ENCODE measurements around the gene TRAPPC3L. TPM values are rescaled to one million over a fixed set of nuclear protein-coding genes. Genes with fewer than 3 reads are reported as not detected.

The TRAPPC3L gene
- total RNA-seq, 1 experiment from 2014 or later = not detected

DNA sequence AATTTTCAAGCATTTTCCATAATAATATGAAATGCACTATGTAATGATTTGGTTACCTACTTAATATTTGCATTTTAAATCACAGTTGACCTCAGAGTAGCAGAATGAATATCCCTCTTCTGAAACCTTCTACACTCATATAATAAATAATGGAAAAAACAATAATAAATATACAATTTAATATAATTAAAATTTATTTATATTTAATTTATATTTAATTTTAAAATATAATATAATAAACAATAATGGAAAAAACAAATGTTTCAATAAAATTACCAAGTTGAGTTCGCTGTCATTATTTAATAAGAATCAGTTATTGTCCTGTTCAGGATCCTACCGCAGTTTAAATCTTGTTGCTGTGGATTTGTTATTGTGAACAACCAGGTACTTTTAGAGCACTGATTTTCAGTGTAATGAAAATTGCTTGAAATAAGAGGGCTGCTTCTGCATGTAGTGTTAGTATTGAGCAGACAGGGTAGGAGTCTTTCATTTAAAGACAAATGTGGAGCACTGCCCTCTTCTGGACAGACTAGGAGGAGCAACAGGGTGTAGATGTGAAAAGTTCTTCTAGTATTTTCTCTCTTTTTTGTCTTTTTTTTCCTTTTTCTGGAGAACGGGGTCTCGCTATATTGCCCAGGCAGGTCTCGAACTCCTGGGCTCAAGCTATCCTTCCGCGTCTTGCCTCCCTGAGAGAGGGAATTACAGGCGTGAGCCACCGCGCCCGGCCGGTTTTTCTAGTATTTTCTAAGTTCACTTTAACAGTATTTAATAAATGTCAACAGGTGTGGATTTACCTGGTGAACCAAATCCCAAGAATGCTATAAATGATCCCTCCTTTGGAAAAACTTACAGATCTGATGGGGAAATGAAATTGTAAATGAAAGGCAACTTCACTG, 13.6 kb downstream of the TRAPPC3L start:
- Histone ChIP-seq H3K27ac (ENCODE audit: insufficient read length, low read depth, low read length) (no peak overlapping the region), H3K23ac (ENCODE audit: insufficient read length, low read depth, low read length) (no peak overlapping the region), H3K4me1 (ENCODE audit: insufficient read depth, low read length) (peaks cover 8% of the 10 kb centered on the region; the same call in 1 of the 2 replicates), H3K23me2 (ENCODE audit: insufficient read length, low read depth, low read length, poor library complexity, severe bottlenecking) (no peaks in the 10 kb centered on the region), H3K18ac (ENCODE audit: insufficient read length, low read depth, low read length) (no peak overlapping the region), H3K56ac (ENCODE audit: insufficient read length, low read depth, low read length) (no peak overlapping the region), H3K14ac (ENCODE audit: insufficient read depth, low read length) (no peak overlapping the region), H2BK15ac (ENCODE audit: low read depth, low read length) (no peak overlapping the region), H4K8ac (replicated peaks; ENCODE audit: insufficient read length, low read depth, low read length) (no peak overlapping the region), H3T11ph (ENCODE audit: low read length) (no peak overlapping the region), H2AFZ (ENCODE audit: low read length) (no peak overlapping the region), H3K9me3 (ENCODE audit: control insufficient read depth, low read depth, low read length) (no peaks in the 10 kb centered on the region), H3K79me1 (ENCODE audit: insufficient read depth, low read depth, low read length, poor library complexity, severe bottlenecking) (no peaks in the 10 kb centered on the region), H4K5ac (ENCODE audit: insufficient read length, low read depth, low read length) (no peak overlapping the region), H2BK12ac (ENCODE audit: insufficient read length, low read depth, low read length) (no peak overlapping the region), H2AK5ac (ENCODE audit: insufficient read length, low read length) (no peak overlapping the region), H4K20me1 (ENCODE audit: control insufficient read depth, insufficient read depth, insufficient read length) (no peaks in the 10 kb centered on the region), H3K4ac (ENCODE audit: low read depth, low read length) (no peak overlapping the region), H2BK120ac (ENCODE audit: low read depth, low read length, poor library complexity, severe bottlenecking) (no peak overlapping the region), H3K4me2 (ENCODE audit: insufficient read depth, insufficient read length, low read length) (no peak overlapping the region), H3K9ac (ENCODE audit: extremely low read depth, insufficient read length, low read length) (no peak overlapping the region), H2BK5ac (ENCODE audit: insufficient read length, low read length) (no peak overlapping the region), H3K79me2 (ENCODE audit: insufficient read depth, low read length) (no peaks in the 10 kb centered on the region), H3K27me3 (ENCODE audit: insufficient read depth, low read length) (no peaks in the 10 kb centered on the region), H2BK20ac (ENCODE audit: low read depth, low read length, poor library complexity, severe bottlenecking) (no peak overlapping the region), H4K91ac (ENCODE audit: insufficient read length, low read depth, low read length) (no peak overlapping the region)
- H3K4me1 Mint-ChIP-seq = peaks cover 39 to 43% of the 10 kb centered on the region in 2 experiments
- H3K4me3 Mint-ChIP-seq = no peak overlapping the region
- H3K27me3 Mint-ChIP-seq (ENCODE audit: low read depth) = no peaks in the 10 kb centered on the region
- no CpG with 5 or more reads among the region's 12 CpGs for WGBS (ENCODE audit: extremely low coverage, insufficient read length, low lambda C conversion rate)
- no peak overlapping the region for H3K27ac Mint-ChIP-seq
- H3K9me3 Mint-ChIP-seq = no peaks in the 10 kb centered on the region
- peak; percentile 87 for TF ChIP-seq CTCF (conservative IDR thresholded peaks at IDR 0.05)
- peak; percentile 71 for DNase-seq
- no peaks in the 10 kb centered on the region for H3K36me3 Mint-ChIP-seq (ENCODE audit: insufficient read depth in 1 of 3, low read depth in 3 of 3)

Data from H9 (cell line).